OCI-LY3 (cell line): ENCODE results near the gene EDEM1.

Experiments
- EZH2phosphoT487 ChIP-seq: fragments of 200-600 bp; shearing (Covaris generic); IDR thresholded peaks from 2 replicates; pipeline ENCODE4 v1.6.1; 2018; ENCODE audit warnings: antibody characterized with exemption, mixed run types, low read depth
- TF ChIP-seq, protein P1 (sequence below): fragments of 200-600, 300-600 bp; sonication (generic); IDR thresholded peaks from 2 replicates; pipeline ENCODE4 v1.5.1; 2014; ENCODE audit warnings: antibody characterized with exemption, low read length, low read depth

DNA sequence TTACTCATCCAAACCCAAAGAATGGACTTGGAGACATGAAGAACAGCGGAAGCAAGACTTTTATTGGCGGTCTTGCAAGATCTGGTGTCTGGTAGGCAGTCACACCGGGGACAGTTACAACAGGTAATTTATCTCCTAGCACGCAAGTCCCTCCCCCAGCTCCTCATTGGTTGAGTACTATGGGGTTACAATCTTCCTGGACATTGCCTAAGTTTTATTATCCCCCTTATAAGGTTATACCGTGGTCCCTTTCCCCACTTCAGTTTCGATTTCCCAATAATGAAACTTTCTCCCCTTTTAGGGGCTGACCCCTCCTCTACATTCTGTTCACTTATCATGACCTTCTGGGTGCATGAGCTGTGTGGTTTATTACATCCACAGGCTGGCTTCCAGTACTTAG is 46.7 kb upstream of the EDEM1 start:
- TF ChIP-seq, protein P1, sequence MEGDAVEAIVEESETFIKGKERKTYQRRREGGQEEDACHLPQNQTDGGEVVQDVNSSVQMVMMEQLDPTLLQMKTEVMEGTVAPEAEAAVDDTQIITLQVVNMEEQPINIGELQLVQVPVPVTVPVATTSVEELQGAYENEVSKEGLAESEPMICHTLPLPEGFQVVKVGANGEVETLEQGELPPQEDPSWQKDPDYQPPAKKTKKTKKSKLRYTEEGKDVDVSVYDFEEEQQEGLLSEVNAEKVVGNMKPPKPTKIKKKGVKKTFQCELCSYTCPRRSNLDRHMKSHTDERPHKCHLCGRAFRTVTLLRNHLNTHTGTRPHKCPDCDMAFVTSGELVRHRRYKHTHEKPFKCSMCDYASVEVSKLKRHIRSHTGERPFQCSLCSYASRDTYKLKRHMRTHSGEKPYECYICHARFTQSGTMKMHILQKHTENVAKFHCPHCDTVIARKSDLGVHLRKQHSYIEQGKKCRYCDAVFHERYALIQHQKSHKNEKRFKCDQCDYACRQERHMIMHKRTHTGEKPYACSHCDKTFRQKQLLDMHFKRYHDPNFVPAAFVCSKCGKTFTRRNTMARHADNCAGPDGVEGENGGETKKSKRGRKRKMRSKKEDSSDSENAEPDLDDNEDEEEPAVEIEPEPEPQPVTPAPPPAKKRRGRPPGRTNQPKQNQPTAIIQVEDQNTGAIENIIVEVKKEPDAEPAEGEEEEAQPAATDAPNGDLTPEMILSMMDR, result no peak
- TF ChIP-seq EZH2phosphoT487, result no peak
